AML-193 (cell line): ENCODE measurements around the gene AGAP5.

Experiments used
- DNase-seq, 2 experiments: peaks; one replicate each; lab custom pipeline; 2025; lab: John Stamatoyannopoulos, UW

Gene AGAP5

GRCh38 chr10:73625884-73626752 is 71.8 kb downstream of the AGAP5 start:
- DNase-seq, result peak; percentile 96 to 97

GRCh38 chr10:73625004-73625883 is 72.7 kb downstream of the AGAP5 start:
- DNase-seq, result peak; percentile 18 to 26
